ENCODE data around the gene SLIT1.

- no peak for TF ChIP-seq CTCF (IDR thresholded peaks at IDR 0.05; ENCODE audit: control extremely low read depth in 1 of 3, insufficient read depth in 1 of 3, low read depth in 1 of 3, low read length in 3 of 3)
- no peak for TF ChIP-seq KDM1A (IDR thresholded peaks at IDR 0.05; ENCODE audit: borderline replicate concordance, low read length)
- no peak for TF ChIP-seq POLR2AphosphoS5 (IDR thresholded peaks at IDR 0.05; ENCODE audit: low read depth, low read length)
Measured at GRCh38 chr10:97083228-97083829, 102.4 kb downstream of the SLIT1 start.

Measured in H1 (cell line).